Smooth muscle cell (in vitro differentiated cells): ENCODE measurements around the gene SLC2A6. TPM values are rescaled to one million over a fixed set of nuclear protein-coding genes. Genes with fewer than 3 reads are reported as not detected.

Source experiments
- DNase-seq: peaks from one replicate; lab custom pipeline; 2025; ENCODE audit not compliant: unreplicated experiment; lab: John Stamatoyannopoulos, UW
- H2AFZ ChIP-seq: fragments of 200-600 bp; sonication (generic); 2 replicates; pipeline ENCODE4 v1.6.0; 2016; ENCODE audit warnings: antibody characterized with exemption, low read depth, mild to moderate bottlenecking
- H3F3A ChIP-seq: fragments of 200-600 bp; sonication (generic); 2 replicates; pipeline ENCODE4 v1.6.0; 2017; ENCODE audit warnings: antibody characterized with exemption, low read depth
- H3K27ac ChIP-seq: fragments of 200-600 bp; sonication (generic); 2 replicates; pipeline ENCODE4 v1.5.1; 2016; ENCODE audit warnings: low read depth, mild to moderate bottlenecking
- H3K27me3 ChIP-seq: fragments of 200-600 bp; sonication (generic); 2 replicates; pipeline ENCODE4 v1.6.1; 2016; ENCODE audit warnings: low read depth, mild to moderate bottlenecking
- H3K36me3 ChIP-seq: fragments of 200-600 bp; sonication (generic); 2 replicates; pipeline ENCODE4 v1.5.1; 2016; ENCODE audit warnings: low read depth
- H3K4me1 ChIP-seq: fragments of 200-600 bp; sonication (generic); 2 replicates; pipeline ENCODE4 v1.5.1; 2016; ENCODE audit warnings: low read depth
- H3K4me2 ChIP-seq: fragments of 200-600 bp; sonication (generic); 2 replicates; pipeline ENCODE4 v1.6.0; 2016; ENCODE audit warnings: mild to moderate bottlenecking
- H3K4me3 ChIP-seq: fragments of 200-600 bp; sonication (generic); 2 replicates; pipeline ENCODE4 v1.5.1; 2016; ENCODE audit warnings: mild to moderate bottlenecking
- H3K79me2 ChIP-seq: fragments of 200-600 bp; sonication (generic); 2 replicates; pipeline ENCODE4 v1.6.0; 2016; ENCODE audit warnings: low read depth, mild to moderate bottlenecking
- H3K9ac ChIP-seq: fragments of 200-600 bp; sonication (generic); 2 replicates; pipeline ENCODE4 v1.6.0; 2016; ENCODE audit warnings: low read depth
- H3K9me3 ChIP-seq: fragments of 200-600 bp; sonication (generic); replicated peaks from 2 replicates; pipeline ENCODE4 v1.5.1; 2016; ENCODE audit warnings: low read depth
- H4K20me1 ChIP-seq: fragments of 200-600 bp; sonication (generic); 2 replicates; pipeline ENCODE4 v1.6.0; 2016; ENCODE audit warnings: low read depth
- WGBS: methylation state at CpG from one replicate; pipeline ENCODE4 v1.1.7; 2016; ENCODE audit warnings: low lambda C conversion rate; 5-methylcytosine and 5-hydroxymethylcytosine counted together
- polyA plus RNA-seq: library from polyadenylated mRNA; unstranded; fragments of >200 nt; fragmentation: Nextera tagmentation; extraction: Ambion mirVana; gene quantifications from 2 replicates; pipeline ENCODE4 v1.2.1, GENCODE V29; 2016
- total RNA-seq: library from RNA; depleted of rRNA; stranded (reverse); fragments of >200 nt; gene quantifications from 2 replicates; pipeline ENCODE4 v1.2.3, GENCODE V29; 2014
- TF ChIP-seq, protein P1 (sequence below): fragments of 200-600 bp; sonication (generic); IDR thresholded peaks from 2 replicates; pipeline ENCODE4 v1.5.1; 2017; ENCODE audit warnings: borderline replicate concordance, mild to moderate bottlenecking, antibody characterized with exemption; ENCODE audit not compliant: insufficient read depth, poor library complexity, severe bottlenecking

The SLC2A6 gene
- total and polyA plus RNA-seq, 2 experiments from 2014 or later: 13.8 to 21.0 TPM

GRCh38 chr9:133428617-133429101 lies 50.2 kb downstream of the SLC2A6 start:
- H2AFZ ChIP-seq: no peak overlapping the region
- no peak overlapping the region for H3K27ac ChIP-seq
- no peaks in the 10 kb centered on the region for H4K20me1 ChIP-seq
- TF ChIP-seq, protein P1, sequence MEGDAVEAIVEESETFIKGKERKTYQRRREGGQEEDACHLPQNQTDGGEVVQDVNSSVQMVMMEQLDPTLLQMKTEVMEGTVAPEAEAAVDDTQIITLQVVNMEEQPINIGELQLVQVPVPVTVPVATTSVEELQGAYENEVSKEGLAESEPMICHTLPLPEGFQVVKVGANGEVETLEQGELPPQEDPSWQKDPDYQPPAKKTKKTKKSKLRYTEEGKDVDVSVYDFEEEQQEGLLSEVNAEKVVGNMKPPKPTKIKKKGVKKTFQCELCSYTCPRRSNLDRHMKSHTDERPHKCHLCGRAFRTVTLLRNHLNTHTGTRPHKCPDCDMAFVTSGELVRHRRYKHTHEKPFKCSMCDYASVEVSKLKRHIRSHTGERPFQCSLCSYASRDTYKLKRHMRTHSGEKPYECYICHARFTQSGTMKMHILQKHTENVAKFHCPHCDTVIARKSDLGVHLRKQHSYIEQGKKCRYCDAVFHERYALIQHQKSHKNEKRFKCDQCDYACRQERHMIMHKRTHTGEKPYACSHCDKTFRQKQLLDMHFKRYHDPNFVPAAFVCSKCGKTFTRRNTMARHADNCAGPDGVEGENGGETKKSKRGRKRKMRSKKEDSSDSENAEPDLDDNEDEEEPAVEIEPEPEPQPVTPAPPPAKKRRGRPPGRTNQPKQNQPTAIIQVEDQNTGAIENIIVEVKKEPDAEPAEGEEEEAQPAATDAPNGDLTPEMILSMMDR: no peak
- 0% methylated on average over 1 of the region's 57 CpGs for WGBS
- no peaks in the 10 kb centered on the region for H3K79me2 ChIP-seq
- no peaks in the 10 kb centered on the region for H3K36me3 ChIP-seq
- peaks cover 2% of the 10 kb centered on the region for H3K4me1 ChIP-seq
- peaks cover 11% of the 10 kb centered on the region for H3K27me3 ChIP-seq
- peak overlapping the region; percentile 41 for H3K4me3 ChIP-seq
- no peaks in the 10 kb centered on the region for H3F3A ChIP-seq
- no peak for DNase-seq
- H3K9me3 ChIP-seq: no peaks in the 10 kb centered on the region
- H3K4me2 ChIP-seq: peak overlapping the region; percentile 74
- no peak overlapping the region for H3K9ac ChIP-seq

DNA sequence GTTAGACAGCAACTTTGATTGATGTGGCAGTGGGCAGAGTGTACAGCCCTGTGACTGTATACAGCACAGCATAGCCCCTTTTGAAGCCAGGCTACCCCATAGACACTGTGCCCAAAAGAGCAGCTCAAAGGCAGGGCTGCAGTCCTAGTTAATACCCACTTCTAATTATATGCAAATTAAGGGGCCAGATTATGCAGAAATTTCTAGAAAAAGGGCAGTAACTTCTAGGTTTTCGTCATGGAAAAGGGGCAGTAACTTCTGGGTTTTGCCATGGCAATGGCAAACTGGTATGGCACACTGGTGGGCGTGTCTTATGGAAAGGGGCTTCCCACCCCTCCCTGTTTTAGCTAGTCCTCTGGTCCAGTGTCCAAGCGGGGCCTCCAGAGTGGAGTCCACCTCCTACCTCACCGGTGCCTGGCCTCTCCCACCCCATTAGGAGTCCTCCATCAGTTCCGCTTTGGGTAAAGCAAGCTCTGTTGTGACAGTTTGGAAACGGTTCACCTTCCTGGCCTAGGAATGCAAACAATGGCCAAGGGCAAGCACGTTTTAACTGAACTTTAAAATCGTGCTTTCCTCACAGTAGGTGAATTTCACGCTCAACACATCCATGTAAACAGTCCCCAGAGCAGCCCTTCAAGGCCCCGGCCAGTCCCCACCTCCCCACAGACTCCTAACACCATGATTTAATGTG lies 51.1 kb downstream of the SLC2A6 start:
- Histone ChIP-seq H3K79me2 (no peaks in the 10 kb centered on the region), H3K4me1 (peaks cover 2% of the 10 kb centered on the region), H3K9me3 (no peaks in the 10 kb centered on the region), H2AFZ (no peak overlapping the region), H3K4me2 (peak overlapping the region; percentile 74), H3K4me3 (peak overlapping the region; percentile 41), H3K27me3 (peaks cover 11% of the 10 kb centered on the region), H3K27ac (no peak overlapping the region), H3K9ac (no peak overlapping the region), H4K20me1 (no peaks in the 10 kb centered on the region), H3F3A (no peaks in the 10 kb centered on the region), H3K36me3 (no peaks in the 10 kb centered on the region)
- WGBS: 55% methylated on average over 10 of the region's 10 CpGs
- TF ChIP-seq, protein P1: no peak
- DNase-seq: no peak

GRCh38 chr9:133426011-133426410 lies 52.9 kb downstream of the SLC2A6 start:
- 96% methylated on average over 11 of the region's 11 CpGs for WGBS

More at GRCh38 chr9:133426011-133426410, 52.9 kb downstream of the SLC2A6 start:
- H3K79me2 ChIP-seq: no peaks in the 10 kb centered on the region
- H3K4me2 ChIP-seq: no peak overlapping the region
- no peak overlapping the region for H3K4me3 ChIP-seq
- no peaks in the 10 kb centered on the region for H3K36me3 ChIP-seq
- TF ChIP-seq, protein P1: no peak
- H3F3A ChIP-seq: no peaks in the 10 kb centered on the region
- H3K4me1 ChIP-seq: peaks cover 2% of the 10 kb centered on the region
- H3K27ac ChIP-seq: no peak overlapping the region
- H2AFZ ChIP-seq: no peak overlapping the region
- H3K27me3 ChIP-seq: peaks cover 11% of the 10 kb centered on the region
- no peak overlapping the region for H3K9ac ChIP-seq
- no peaks in the 10 kb centered on the region for H4K20me1 ChIP-seq
- H3K9me3 ChIP-seq: no peaks in the 10 kb centered on the region
- DNase-seq: no peak
